CD4-positive, CD25-positive, alpha-beta regulatory T cell (primary cell): ENCODE measurements around the gene FAF1. TPM values are rescaled to one million over a fixed set of nuclear protein-coding genes. Genes with fewer than 3 reads are reported as not detected.
"Not testable (repeated sequence)": the region's sequence is repeated elsewhere in the genome, so short reads cannot be mapped to it uniquely, and the experiment has no call there.

ENCODE experiments used
- ATAC-seq, 2 donors: fragments of 150-1000 bp; cut with Tn5 transposase; one replicate each; pipeline ENCODE4 v1.10.0; 2021; ENCODE audit warnings: low read depth in 2 of 2, moderate number of reproducible peaks in 2 of 2, moderate library complexity in 1 of 2
- DNase-seq, 3 donors: peaks; one replicate each; pipeline versions ENCODE4 v3.0.0 to v3.0.0-alpha.2; 2012 to 2022; ENCODE audit warnings: mixed read lengths in 1 of 3
- H3K27ac ChIP-seq: one replicate; pipeline ENCODE4 v1.7.0; 2013; ENCODE audit warnings: mild to moderate bottlenecking, low read length; ENCODE audit not compliant: insufficient read depth, poor library complexity, severe bottlenecking
- H3K27me3 ChIP-seq: one replicate; pipeline ENCODE4 v1.7.0; 2013; ENCODE audit warnings: low read length; ENCODE audit not compliant: control insufficient read depth, insufficient read depth
- H3K36me3 ChIP-seq: one replicate; pipeline ENCODE4 v1.7.0; 2013; ENCODE audit warnings: mild to moderate bottlenecking, low read length, moderate library complexity; ENCODE audit not compliant: control insufficient read depth, insufficient read depth
- H3K4me1 ChIP-seq: 2 replicates; pipeline ENCODE4 v1.7.0; 2013; ENCODE audit warnings: mild to moderate bottlenecking, low read length; ENCODE audit not compliant: insufficient read depth, control insufficient read depth, poor library complexity, severe bottlenecking
- H3K4me3 ChIP-seq: one replicate; pipeline ENCODE4 v1.7.0; 2013; ENCODE audit warnings: low read depth, mild to moderate bottlenecking, low read length, moderate library complexity
- H3K9me3 ChIP-seq, 2 experiments: 1 replicate in 1 of 2; 2 replicates in 1 of 2; pipeline ENCODE4 v1.7.0; 2013; ENCODE audit warnings: low read length in 2 of 2, mild to moderate bottlenecking in 1 of 2, moderate library complexity in 1 of 2; ENCODE audit not compliant: control insufficient read depth in 2 of 2
- H3K27ac Mint-ChIP-seq, 3 donors: one replicate each; pipeline ENCODE4 v1.8.0; 2020 to 2022; ENCODE audit warnings: mild to moderate bottlenecking in 3 of 3, mixed read lengths in 3 of 3, moderate library complexity in 2 of 3
- H3K27me3 Mint-ChIP-seq: one replicate; pipeline ENCODE4 v1.8.0; 2022; ENCODE audit warnings: mild to moderate bottlenecking, mixed read lengths
- H3K36me3 Mint-ChIP-seq: one replicate; pipeline ENCODE4 v1.8.0; 2020; ENCODE audit warnings: mixed read lengths
- H3K4me1 Mint-ChIP-seq, 4 donors: one replicate each; pipeline ENCODE4 v1.8.0; 2020 to 2022; ENCODE audit warnings: mixed read lengths in 4 of 4, mild to moderate bottlenecking in 1 of 4
- H3K4me3 Mint-ChIP-seq, 4 donors: one replicate each; pipeline ENCODE4 v1.8.0; 2020 to 2022; ENCODE audit warnings: mild to moderate bottlenecking in 4 of 4, mixed read lengths in 4 of 4, moderate library complexity in 3 of 4
- H3K9me3 Mint-ChIP-seq, 7 donors: one replicate each; pipeline ENCODE4 v1.8.0; 2020 to 2022; ENCODE audit warnings: mixed read lengths in 7 of 7, mild to moderate bottlenecking in 3 of 7, moderate library complexity in 2 of 7
- polyA plus RNA-seq, 4 donors: library from polyadenylated mRNA; unstranded; fragments of 300-500 nt; fragmentation: Illumina TruSeq; gene quantifications; one replicate each; pipeline ENCODE4 v1.2.3, GENCODE V29; 2021
- total RNA-seq: library from RNA; stranded (reverse); gene quantifications from one replicate; pipeline ENCODE4 v1.2.3, GENCODE V29; 2022

FAF1 gene
- total and polyA plus RNA-seq, 5 donors from 2014 or later, result 28.9 to 58.2 (median 54.3) TPM

- Mint-ChIP-seq H3K4me1 (peaks cover 26 to 65% (median 47%) of the 10 kb centered on the region in 4 donors), H3K27me3 (no peaks in the 10 kb centered on the region), H3K9me3 (no peaks in the 10 kb centered on the region), H3K36me3 (peaks cover 22% of the 10 kb centered on the region), H3K4me3 (no peak overlapping the region), H3K27ac (no peak overlapping the region)
- H3K36me3 ChIP-seq, result no peaks in the 10 kb centered on the region
- ATAC-seq (no peak), DNase-seq (no peak)
- no peaks in the 10 kb centered on the region for H3K27me3 ChIP-seq
- no peak overlapping the region for H3K27ac ChIP-seq
- H3K4me3 ChIP-seq, result no peak overlapping the region
- H3K9me3 ChIP-seq, result no peaks in the 10 kb centered on the region
- H3K4me1 ChIP-seq, result no peaks in the 10 kb centered on the region
These were observed 10.6 kb downstream of the FAF1 start for GRCh38 chr1:50949286-50949982.

DNA sequence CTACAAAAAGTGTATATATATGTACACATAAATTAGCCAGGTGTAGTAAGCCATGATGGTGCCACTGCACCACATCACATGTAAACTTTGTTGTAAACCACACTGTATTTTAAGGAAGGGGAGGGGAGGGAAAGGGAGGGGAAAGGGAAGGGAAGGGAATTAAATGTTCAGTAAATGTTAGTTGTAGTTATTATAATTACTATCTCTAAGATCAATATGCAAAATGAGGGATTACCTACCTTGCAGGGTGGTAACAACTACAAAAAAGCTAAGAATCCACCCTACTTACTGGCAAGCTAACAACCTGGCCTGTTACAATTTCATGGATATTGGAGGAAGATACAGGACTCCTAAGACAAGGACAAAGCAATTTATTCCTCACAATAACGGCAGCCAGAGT lies 17.7 kb downstream of the FAF1 start:
- Mint-ChIP-seq H3K27ac (peak overlapping the region in 1 of 3 donors; percentile 79), H3K9me3 (no peaks in the 10 kb centered on the region), H3K36me3 (peaks cover 24% of the 10 kb centered on the region), H3K27me3 (no peaks in the 10 kb centered on the region), H3K4me1 (peaks cover 18 to 71% (median 44%) of the 10 kb centered on the region in 4 donors), H3K4me3 (no peak overlapping the region)
- Histone ChIP-seq H3K27ac (no peak overlapping the region), H3K27me3 (no peaks in the 10 kb centered on the region), H3K4me3 (no peak overlapping the region), H3K36me3 (no peaks in the 10 kb centered on the region), H3K4me1 (no peaks in the 10 kb centered on the region), H3K9me3 (no peaks in the 10 kb centered on the region)
- no peak for DNase-seq
- ATAC-seq, result no peak

GRCh38 chr1:50940291-50940690 lies 19.8 kb downstream of the FAF1 start:
- Mint-ChIP-seq H3K36me3 (peaks cover 15% of the 10 kb centered on the region), H3K27me3 (no peaks in the 10 kb centered on the region), H3K4me1 (peaks cover 22 to 65% (median 45%) of the 10 kb centered on the region in 4 donors), H3K4me3 (no peak overlapping the region), H3K9me3 (no peaks in the 10 kb centered on the region), H3K27ac (no peak overlapping the region)
- no peaks in the 10 kb centered on the region for H3K27me3 ChIP-seq
- H3K4me3 ChIP-seq, result no peak overlapping the region
- DNase-seq, result no peak
- H3K9me3 ChIP-seq, result no peaks in the 10 kb centered on the region
- H3K36me3 ChIP-seq, result no peaks in the 10 kb centered on the region
- no peak overlapping the region for H3K27ac ChIP-seq
- no peak for ATAC-seq
- H3K4me1 ChIP-seq, result peaks cover 5% of the 10 kb centered on the region

- Mint-ChIP-seq H3K27me3 (no peaks in the 10 kb centered on the region), H3K9me3 (no peaks in the 10 kb centered on the region), H3K4me1 (peaks cover 12 to 43% (median 38%) of the 10 kb centered on the region in 4 donors), H3K4me3 (peak overlapping the region in 1 of 4 donors; percentile 6), H3K27ac (peak overlapping the region in 2 of 3 donors; percentile 8 to 10), H3K36me3 (peaks cover 5% of the 10 kb centered on the region)
- no peak for ATAC-seq
- Histone ChIP-seq H3K27me3 (no peaks in the 10 kb centered on the region), H3K36me3 (no peaks in the 10 kb centered on the region), H3K4me3 (no peak overlapping the region), H3K4me1 (peaks cover 5% of the 10 kb centered on the region), H3K27ac (no peak overlapping the region), H3K9me3 (no peaks in the 10 kb centered on the region)
- no peak for DNase-seq
These were observed 23.7 kb downstream of the FAF1 start for GRCh38 chr1:50936321-50936720.

- not testable (repeated sequence) for H3K4me3 Mint-ChIP-seq, H3K9me3 Mint-ChIP-seq, H3K27ac ChIP-seq, H3K27me3 Mint-ChIP-seq, DNase-seq, ATAC-seq, H3K9me3 ChIP-seq, H3K27me3 ChIP-seq, H3K36me3 ChIP-seq, H3K4me1 ChIP-seq, H3K36me3 Mint-ChIP-seq, H3K4me3 ChIP-seq
- Mint-ChIP-seq H3K27ac (peak overlapping the region in 1 of 3 donors; percentile 10), H3K4me1 (peaks cover 17 to 44% (median 43%) of the 10 kb centered on the region in 4 donors)
These were observed 24.8 kb downstream of the FAF1 start for GRCh38 chr1:50935276-50935675.

GRCh38 chr1:50934838-50935237 lies 25.2 kb downstream of the FAF1 start:
- Mint-ChIP-seq H3K4me1 (peaks cover 17 to 47% (median 47%) of the 10 kb centered on the region in 4 donors), H3K4me3 (no peak overlapping the region), H3K27ac (no peak overlapping the region), H3K36me3 (peaks cover 5% of the 10 kb centered on the region), H3K27me3 (no peaks in the 10 kb centered on the region), H3K9me3 (no peaks in the 10 kb centered on the region)
- Histone ChIP-seq H3K4me3 (no peak overlapping the region), H3K36me3 (no peaks in the 10 kb centered on the region), H3K4me1 (peaks cover 5% of the 10 kb centered on the region), H3K9me3 (no peaks in the 10 kb centered on the region), H3K27ac (no peak overlapping the region), H3K27me3 (no peaks in the 10 kb centered on the region)
- no peak for ATAC-seq
- no peak for DNase-seq

GRCh38 chr1:50933770-50934169 lies 26.3 kb downstream of the FAF1 start:
- H3K27ac ChIP-seq, H3K36me3 Mint-ChIP-seq, H3K27ac Mint-ChIP-seq, H3K9me3 ChIP-seq, H3K36me3 ChIP-seq, DNase-seq, H3K27me3 ChIP-seq, H3K9me3 Mint-ChIP-seq, H3K27me3 Mint-ChIP-seq, ATAC-seq, H3K4me3 Mint-ChIP-seq, H3K4me1 ChIP-seq, H3K4me3 ChIP-seq: not testable (repeated sequence)
- H3K4me1 Mint-ChIP-seq, result peaks cover 23 to 54% (median 48%) of the 10 kb centered on the region in 4 donors

- H3K9me3 Mint-ChIP-seq, H3K27me3 Mint-ChIP-seq, H3K4me1 ChIP-seq, H3K36me3 ChIP-seq, H3K36me3 Mint-ChIP-seq, H3K27me3 ChIP-seq, H3K4me3 Mint-ChIP-seq, DNase-seq, H3K4me3 ChIP-seq, H3K27ac ChIP-seq, H3K9me3 ChIP-seq, ATAC-seq: not testable (repeated sequence)
- Mint-ChIP-seq H3K4me1 (peaks cover 23 to 40% (median 38%) of the 10 kb centered on the region in 4 donors), H3K27ac (peak overlapping the region in 1 of 3 donors; percentile 49)
These were observed 28.0 kb downstream of the FAF1 start for GRCh38 chr1:50932043-50932442.
